OCI-LY3 (cell line): Measurements from ENCODE around the gene AMBRA1.

Experiments
- EZH2phosphoT487 ChIP-seq: fragments of 200-600 bp; shearing (Covaris generic); IDR thresholded peaks from 2 replicates; pipeline ENCODE4 v1.6.1; 2018; ENCODE audit warnings: antibody characterized with exemption, mixed run types, low read depth
- TF ChIP-seq, protein P1 (sequence below): fragments of 200-600, 300-600 bp; sonication (generic); IDR thresholded peaks from 2 replicates; pipeline ENCODE4 v1.5.1; 2014; ENCODE audit warnings: antibody characterized with exemption, low read length, low read depth

DNA sequence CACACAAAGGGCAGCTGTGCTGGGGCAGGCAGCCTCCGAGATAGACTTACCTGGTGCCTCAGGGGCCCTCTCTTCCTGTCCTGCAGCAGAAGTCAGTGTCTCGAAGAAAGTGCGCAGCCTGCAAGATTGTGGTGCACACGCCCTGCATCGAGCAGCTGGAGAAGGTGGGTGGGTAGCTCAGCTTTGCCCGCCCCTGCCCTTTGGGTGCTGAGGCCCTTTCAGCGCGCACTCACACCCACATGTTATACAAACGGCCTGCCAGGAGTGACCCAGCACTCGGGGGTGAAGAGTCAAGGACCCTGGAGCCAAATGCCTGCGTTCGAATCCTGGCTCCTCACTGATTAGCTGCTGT, 225.9 kb downstream of the AMBRA1 start:
- TF ChIP-seq, protein P1, sequence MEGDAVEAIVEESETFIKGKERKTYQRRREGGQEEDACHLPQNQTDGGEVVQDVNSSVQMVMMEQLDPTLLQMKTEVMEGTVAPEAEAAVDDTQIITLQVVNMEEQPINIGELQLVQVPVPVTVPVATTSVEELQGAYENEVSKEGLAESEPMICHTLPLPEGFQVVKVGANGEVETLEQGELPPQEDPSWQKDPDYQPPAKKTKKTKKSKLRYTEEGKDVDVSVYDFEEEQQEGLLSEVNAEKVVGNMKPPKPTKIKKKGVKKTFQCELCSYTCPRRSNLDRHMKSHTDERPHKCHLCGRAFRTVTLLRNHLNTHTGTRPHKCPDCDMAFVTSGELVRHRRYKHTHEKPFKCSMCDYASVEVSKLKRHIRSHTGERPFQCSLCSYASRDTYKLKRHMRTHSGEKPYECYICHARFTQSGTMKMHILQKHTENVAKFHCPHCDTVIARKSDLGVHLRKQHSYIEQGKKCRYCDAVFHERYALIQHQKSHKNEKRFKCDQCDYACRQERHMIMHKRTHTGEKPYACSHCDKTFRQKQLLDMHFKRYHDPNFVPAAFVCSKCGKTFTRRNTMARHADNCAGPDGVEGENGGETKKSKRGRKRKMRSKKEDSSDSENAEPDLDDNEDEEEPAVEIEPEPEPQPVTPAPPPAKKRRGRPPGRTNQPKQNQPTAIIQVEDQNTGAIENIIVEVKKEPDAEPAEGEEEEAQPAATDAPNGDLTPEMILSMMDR = no peak
- TF ChIP-seq EZH2phosphoT487 = no peak
